ENCODE measurements around the gene PAX4.

PAX4 gene

GRCh38 chr7:127591591-127591990 is 26.4 kb downstream of the PAX4 start:
- H3K4me3 ChIP-seq (ENCODE audit: low read length, poor library complexity, severe bottlenecking), result no peak overlapping the region
- no peaks in the 10 kb centered on the region for H3K9me2 ChIP-seq (replicated peaks; ENCODE audit: low read depth, low read length)
- H2AFZ ChIP-seq (ENCODE audit: low read length), result no peak overlapping the region
- H3K27me3 ChIP-seq (ENCODE audit: insufficient read depth, low read length, poor library complexity, severe bottlenecking), result no peaks in the 10 kb centered on the region
- H3K9ac ChIP-seq (ENCODE audit: low read depth, low read length, poor library complexity, severe bottlenecking), result no peak overlapping the region
- TF ChIP-seq EZH2phosphoT487 (IDR thresholded peaks at IDR 0.05; ENCODE audit: borderline replicate concordance) (no peak), CTCF (conservative IDR thresholded peaks at IDR 0.05; ENCODE audit: low read length) (no peak)
- peaks cover 18% of the 10 kb centered on the region for H3K79me2 ChIP-seq (ENCODE audit: insufficient read depth, low read length)
- peaks cover 12% of the 10 kb centered on the region for H4K20me1 ChIP-seq (ENCODE audit: insufficient read depth, low read length, poor library complexity, severe bottlenecking)
- no peaks in the 10 kb centered on the region for H3K9me3 ChIP-seq (ENCODE audit: insufficient read depth, low read depth, low read length)
- peaks cover 11% of the 10 kb centered on the region for H3K4me1 ChIP-seq (ENCODE audit: insufficient read depth, low read length, poor library complexity, severe bottlenecking)
- no peak overlapping the region for H3K4me2 ChIP-seq (ENCODE audit: low read depth, low read length, poor library complexity, severe bottlenecking)
- H3F3A ChIP-seq (ENCODE audit: low read depth), result 0 out of 2 replicates have a peak, but pooled peaks cover 2% of the 10 kb centered on the region
- H3K36me3 ChIP-seq (ENCODE audit: insufficient read depth, low read length), result peaks cover 7% of the 10 kb centered on the region; the same call in 1 of the 2 replicates

- Histone ChIP-seq H3K36me3 (ENCODE audit: insufficient read depth, low read length) (peaks cover 7% of the 10 kb centered on the region; the same call in 1 of the 2 replicates), H3K4me2 (ENCODE audit: low read depth, low read length, poor library complexity, severe bottlenecking) (no peak overlapping the region), H3K9me3 (ENCODE audit: insufficient read depth, low read depth, low read length) (no peaks in the 10 kb centered on the region), H3K4me1 (ENCODE audit: insufficient read depth, low read length, poor library complexity, severe bottlenecking) (peaks cover 11% of the 10 kb centered on the region), H3F3A (ENCODE audit: low read depth) (0 out of 2 replicates have a peak, but pooled peaks cover 2% of the 10 kb centered on the region), H4K20me1 (ENCODE audit: insufficient read depth, low read length, poor library complexity, severe bottlenecking) (peaks cover 12% of the 10 kb centered on the region), H3K9ac (ENCODE audit: low read depth, low read length, poor library complexity, severe bottlenecking) (no peak overlapping the region), H2AFZ (ENCODE audit: low read length) (no peak overlapping the region), H3K9me2 (replicated peaks; ENCODE audit: low read depth, low read length) (no peaks in the 10 kb centered on the region), H3K79me2 (ENCODE audit: insufficient read depth, low read length) (peaks cover 18% of the 10 kb centered on the region), H3K27me3 (ENCODE audit: insufficient read depth, low read length, poor library complexity, severe bottlenecking) (no peaks in the 10 kb centered on the region), H3K4me3 (ENCODE audit: low read length, poor library complexity, severe bottlenecking) (no peak overlapping the region)
- TF ChIP-seq CTCF (conservative IDR thresholded peaks at IDR 0.05; ENCODE audit: low read length) (no peak), EZH2phosphoT487 (IDR thresholded peaks at IDR 0.05; ENCODE audit: borderline replicate concordance) (no peak)
These were observed 26.8 kb downstream of the PAX4 start for GRCh38 chr7:127591189-127591588.

GRCh38 chr7:127589896-127590295 is 28.0 kb downstream of the PAX4 start:
- Histone ChIP-seq H3F3A (ENCODE audit: low read depth) (0 out of 2 replicates have a peak, but pooled peaks cover 2% of the 10 kb centered on the region), H3K27me3 (ENCODE audit: insufficient read depth, low read length, poor library complexity, severe bottlenecking) (no peaks in the 10 kb centered on the region), H3K79me2 (ENCODE audit: insufficient read depth, low read length) (peaks cover 22% of the 10 kb centered on the region), H3K36me3 (ENCODE audit: insufficient read depth, low read length) (peaks cover 7% of the 10 kb centered on the region; the same call in 1 of the 2 replicates), H3K9ac (ENCODE audit: low read depth, low read length, poor library complexity, severe bottlenecking) (peak overlapping the region; percentile 87), H3K9me2 (replicated peaks; ENCODE audit: low read depth, low read length) (no peaks in the 10 kb centered on the region), H3K9me3 (ENCODE audit: insufficient read depth, low read depth, low read length) (no peaks in the 10 kb centered on the region), H3K4me1 (ENCODE audit: insufficient read depth, low read length, poor library complexity, severe bottlenecking) (peaks cover 13% of the 10 kb centered on the region), H3K4me3 (ENCODE audit: low read length, poor library complexity, severe bottlenecking) (peak overlapping the region; percentile 97), H4K20me1 (ENCODE audit: insufficient read depth, low read length, poor library complexity, severe bottlenecking) (peaks cover 16% of the 10 kb centered on the region), H2AFZ (ENCODE audit: low read length) (no peak overlapping the region), H3K4me2 (ENCODE audit: low read depth, low read length, poor library complexity, severe bottlenecking) (peak overlapping the region; percentile 84)
- TF ChIP-seq EZH2phosphoT487 (IDR thresholded peaks at IDR 0.05; ENCODE audit: borderline replicate concordance) (no peak), CTCF (conservative IDR thresholded peaks at IDR 0.05; ENCODE audit: low read length) (no peak)
